ENCODE results near the gene COL16A1.

The COL16A1 gene

DNA sequence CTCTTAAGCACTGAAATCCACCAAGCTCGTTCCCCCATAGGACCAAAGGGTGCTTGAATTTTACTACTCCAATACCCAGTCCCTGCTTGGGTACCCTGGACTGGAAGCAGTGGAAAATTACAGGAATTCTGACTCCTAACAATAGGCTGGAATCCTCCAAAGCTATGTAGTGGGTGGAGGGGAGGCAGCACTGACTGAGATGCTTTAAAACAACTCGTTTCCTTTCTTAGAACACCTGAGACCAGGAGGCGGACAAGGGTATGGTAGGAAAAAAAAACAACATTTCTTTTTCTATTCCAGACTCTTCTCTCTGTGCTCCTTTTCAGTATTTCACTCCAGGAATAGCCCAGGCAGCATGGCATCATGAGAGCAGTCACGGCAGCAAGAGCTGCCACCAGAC lies 61.5 kb downstream of the COL16A1 start:
- TF ChIP-seq GATA2 (IDR thresholded peaks at IDR 0.05; ENCODE audit: low read depth, low read length) (no peak), GATA3 (IDR thresholded peaks at IDR 0.05; ENCODE audit: low read depth, low read length) (no peak)

DNA sequence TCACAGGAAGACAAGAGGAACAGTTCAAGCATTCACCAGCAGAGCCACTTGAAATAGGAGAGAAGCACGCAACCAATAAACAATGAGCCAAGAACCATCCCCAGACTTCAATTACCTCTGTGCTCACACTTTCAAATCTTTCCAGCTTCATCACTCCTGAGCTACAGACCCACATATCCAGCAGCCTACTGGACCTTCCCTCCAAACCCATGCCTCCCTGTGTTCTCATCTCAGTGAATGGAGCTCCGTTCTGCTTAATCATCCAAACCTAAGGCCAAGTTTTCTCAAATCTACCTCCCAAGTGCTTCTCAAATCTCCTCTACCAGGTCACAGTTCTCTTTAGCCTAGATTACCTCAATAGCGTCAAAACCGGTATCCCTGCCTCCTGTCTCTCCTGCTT lies 62.9 kb downstream of the COL16A1 start:
- TF ChIP-seq GATA2 (IDR thresholded peaks at IDR 0.05; ENCODE audit: low read depth, low read length) (no peak), GATA3 (IDR thresholded peaks at IDR 0.05; ENCODE audit: low read depth, low read length) (no peak)

DNA sequence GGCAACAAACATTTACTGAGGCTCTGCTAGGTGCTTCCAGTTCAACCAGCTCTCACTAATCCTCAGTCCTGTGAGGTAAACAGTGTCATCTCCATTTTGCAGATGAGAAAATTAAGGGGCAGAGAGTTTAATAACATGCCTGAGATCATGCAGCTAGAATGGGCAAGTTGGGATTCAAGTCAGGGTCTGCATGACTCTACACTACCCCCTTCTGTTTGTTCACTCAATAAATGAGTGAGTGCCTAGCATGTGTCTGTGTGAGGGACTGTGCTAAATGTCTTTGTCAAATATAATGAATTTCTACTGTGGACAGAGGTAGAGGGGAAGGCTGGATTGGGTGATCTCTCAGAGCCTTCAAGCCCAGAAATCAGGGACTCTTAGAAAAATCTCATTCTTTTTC lies 63.6 kb downstream of the COL16A1 start:
- TF ChIP-seq GATA3 (IDR thresholded peaks at IDR 0.05; ENCODE audit: low read depth, low read length) (no peak), GATA2 (IDR thresholded peaks at IDR 0.05; ENCODE audit: low read depth, low read length) (no peak)

DNA sequence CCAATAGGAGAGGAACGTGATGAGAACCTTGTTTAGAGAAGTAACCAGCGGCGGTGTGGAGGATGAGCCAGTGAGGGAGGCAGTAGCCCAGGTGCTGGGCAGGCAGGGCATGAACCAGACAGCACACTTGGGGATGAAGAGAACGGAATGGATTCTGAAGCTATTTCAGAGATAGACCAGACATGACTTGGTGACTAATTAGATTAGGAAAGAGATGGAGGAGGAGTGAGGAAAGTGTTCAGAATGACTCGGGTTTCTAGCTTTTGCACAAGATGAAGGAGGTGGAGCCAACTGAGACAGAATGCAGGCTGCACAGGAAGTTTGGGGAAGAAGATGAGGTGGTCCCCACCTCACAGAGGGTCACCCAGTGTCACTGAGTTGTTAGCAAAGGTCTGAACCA lies 64.3 kb downstream of the COL16A1 start:
- TF ChIP-seq GATA3 (IDR thresholded peaks at IDR 0.05; ENCODE audit: low read depth, low read length) (no peak), GATA2 (IDR thresholded peaks at IDR 0.05; ENCODE audit: low read depth, low read length) (no peak)

DNA sequence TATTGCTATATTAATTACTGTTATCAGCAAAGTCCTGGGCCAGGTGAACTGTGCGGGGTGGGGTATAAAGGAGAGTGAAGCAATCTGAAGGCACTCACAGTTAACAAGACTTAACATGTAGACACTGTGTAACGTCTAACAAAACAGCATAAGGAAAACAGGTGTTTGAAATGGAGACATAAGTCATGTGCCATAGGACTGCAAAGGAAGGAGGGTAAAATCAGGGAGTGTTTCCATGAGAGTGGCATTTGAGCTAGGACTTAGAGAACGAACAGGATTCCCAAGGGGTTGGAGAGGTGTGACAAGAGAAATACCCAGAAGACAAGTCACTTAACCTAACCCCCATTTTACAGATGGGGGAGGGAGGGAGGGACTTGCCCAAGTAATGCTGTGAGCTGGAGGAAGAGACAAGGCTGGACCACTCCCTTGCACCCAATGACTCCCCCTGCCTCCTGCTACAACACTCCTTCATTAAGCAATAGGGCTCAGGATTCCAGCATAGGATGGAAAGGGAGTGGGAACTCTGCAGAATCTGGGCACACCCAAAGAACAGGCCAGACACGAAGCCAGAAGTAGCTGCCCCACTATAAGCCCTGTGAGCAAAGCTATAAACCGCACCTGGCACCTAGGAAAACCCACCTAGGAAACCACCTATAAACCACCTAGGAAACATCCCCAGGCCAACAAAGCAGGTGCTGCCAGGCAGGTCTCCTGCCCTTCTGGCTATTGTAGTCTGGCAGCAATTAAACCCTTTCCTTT lies 65.7 kb downstream of the COL16A1 start:
- no peak for TF ChIP-seq GATA3 (IDR thresholded peaks at IDR 0.05; ENCODE audit: low read depth, low read length)
- no peak for TF ChIP-seq GATA2 (IDR thresholded peaks at IDR 0.05; ENCODE audit: low read depth, low read length)

DNA sequence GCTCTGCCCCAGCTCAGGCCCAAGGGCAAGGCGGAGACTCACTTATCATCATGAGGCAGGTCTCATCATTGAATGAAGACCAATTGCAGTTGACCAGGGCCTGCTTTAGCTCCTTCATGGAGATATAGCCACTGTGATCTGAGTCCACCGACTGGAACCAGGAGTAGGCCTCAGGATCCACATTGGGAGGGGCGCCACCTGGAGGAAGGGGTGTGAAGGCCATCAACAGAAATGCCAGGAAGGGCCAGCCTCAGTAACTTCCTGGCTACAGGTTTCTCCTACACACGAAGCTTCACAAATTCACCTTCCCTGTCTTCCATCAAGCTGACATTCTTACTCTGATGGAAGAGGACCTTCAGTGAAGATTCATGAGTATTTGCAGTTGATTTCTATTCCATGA lies 70.7 kb downstream of the COL16A1 start:
- TF ChIP-seq GATA3 (IDR thresholded peaks at IDR 0.05; ENCODE audit: low read depth, low read length) (no peak), GATA2 (IDR thresholded peaks at IDR 0.05; ENCODE audit: low read depth, low read length) (no peak)

DNA sequence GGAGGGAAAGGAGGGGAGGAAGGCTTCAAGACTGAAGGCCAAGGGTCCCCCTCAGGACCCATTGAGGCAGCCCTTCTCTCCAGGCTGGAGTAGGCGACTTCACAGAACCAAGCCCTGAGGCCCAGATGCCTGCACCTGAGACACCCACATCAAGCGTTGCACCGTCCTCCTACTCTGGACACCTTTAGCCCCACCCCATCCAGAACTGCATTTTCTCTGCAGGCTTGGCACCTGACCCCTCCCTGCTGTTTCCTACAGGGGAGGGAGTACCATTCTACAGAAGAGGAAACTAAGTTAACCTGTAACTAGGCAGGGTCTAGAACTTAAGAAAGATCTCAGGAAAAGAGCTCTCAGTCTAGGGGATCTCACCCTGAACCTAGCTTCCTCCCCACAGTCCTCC lies 71.2 kb downstream of the COL16A1 start:
- TF ChIP-seq GATA3 (IDR thresholded peaks at IDR 0.05; ENCODE audit: low read depth, low read length) (no peak), GATA2 (IDR thresholded peaks at IDR 0.05; ENCODE audit: low read depth, low read length) (no peak)

DNA sequence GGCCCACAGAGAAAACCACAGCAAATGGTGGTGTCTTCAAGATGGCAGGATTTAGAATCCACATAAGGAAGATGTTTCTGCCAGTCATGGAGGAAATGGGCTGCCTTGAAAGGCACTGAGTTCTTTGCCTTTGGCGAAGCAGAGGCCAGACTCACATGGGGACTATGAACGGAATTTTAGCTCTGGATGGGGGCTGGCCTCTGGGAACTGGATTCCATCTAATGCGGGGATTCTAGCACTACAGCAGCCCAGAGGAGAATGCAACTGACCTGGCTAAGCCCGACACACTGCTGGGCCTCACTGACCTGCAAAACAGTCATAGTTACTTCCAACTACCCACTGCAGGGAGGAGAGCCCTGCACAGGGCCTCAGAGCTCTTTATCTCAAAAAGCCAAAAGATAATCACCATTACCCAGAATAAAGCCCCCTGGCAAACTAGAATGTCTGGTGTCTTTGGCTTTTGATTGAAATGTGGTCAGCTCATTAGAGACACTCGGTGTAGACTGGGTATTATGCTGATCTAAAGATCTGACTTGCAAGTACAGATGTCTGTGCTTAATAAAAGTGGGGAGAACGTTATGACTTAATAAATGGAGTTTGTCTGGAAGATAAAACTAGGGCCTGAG lies 74.8 kb downstream of the COL16A1 start:
- TF ChIP-seq GATA3 (IDR thresholded peaks at IDR 0.05; ENCODE audit: low read depth, low read length), result peak; percentile 93; the same call in 1 of the 2 replicates
- peak; percentile 96 for TF ChIP-seq GATA2 (IDR thresholded peaks at IDR 0.05; ENCODE audit: low read depth, low read length)

DNA sequence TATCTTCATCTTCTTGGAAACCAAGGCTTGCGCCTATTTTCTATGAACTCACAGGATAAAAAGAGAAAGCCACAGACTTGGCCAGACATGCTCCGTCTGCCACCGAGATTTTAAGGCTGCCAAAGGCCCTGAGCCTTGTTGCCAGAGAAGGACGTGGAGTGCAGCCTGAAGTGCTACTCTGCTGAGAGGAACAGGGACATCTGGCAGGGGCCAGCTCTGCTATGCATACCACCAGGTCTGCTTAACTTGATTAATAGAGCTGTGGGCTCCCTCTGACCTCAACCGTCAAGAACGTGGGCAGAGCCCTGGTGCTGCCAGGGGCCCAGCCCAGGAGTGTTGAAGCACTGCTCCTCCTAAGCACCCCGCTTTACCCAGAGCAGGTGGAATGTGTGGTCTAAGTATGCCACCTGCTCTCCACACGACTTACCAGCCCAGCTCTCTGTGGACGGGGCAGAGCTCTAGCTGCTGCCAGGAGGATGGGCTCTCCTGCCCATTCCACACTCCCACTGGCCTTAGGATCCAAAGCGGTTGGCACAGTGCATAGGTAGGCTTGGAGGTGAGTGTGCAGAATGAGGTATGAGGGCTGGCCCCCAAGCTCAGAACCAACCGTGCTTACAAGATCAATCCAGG lies 75.8 kb downstream of the COL16A1 start:
- no peak for TF ChIP-seq GATA3 (IDR thresholded peaks at IDR 0.05; ENCODE audit: low read depth, low read length)
- 0 out of 2 replicates have a peak, but pooled peaks have one; percentile 18 for TF ChIP-seq GATA2 (IDR thresholded peaks at IDR 0.05; ENCODE audit: low read depth, low read length)

DNA sequence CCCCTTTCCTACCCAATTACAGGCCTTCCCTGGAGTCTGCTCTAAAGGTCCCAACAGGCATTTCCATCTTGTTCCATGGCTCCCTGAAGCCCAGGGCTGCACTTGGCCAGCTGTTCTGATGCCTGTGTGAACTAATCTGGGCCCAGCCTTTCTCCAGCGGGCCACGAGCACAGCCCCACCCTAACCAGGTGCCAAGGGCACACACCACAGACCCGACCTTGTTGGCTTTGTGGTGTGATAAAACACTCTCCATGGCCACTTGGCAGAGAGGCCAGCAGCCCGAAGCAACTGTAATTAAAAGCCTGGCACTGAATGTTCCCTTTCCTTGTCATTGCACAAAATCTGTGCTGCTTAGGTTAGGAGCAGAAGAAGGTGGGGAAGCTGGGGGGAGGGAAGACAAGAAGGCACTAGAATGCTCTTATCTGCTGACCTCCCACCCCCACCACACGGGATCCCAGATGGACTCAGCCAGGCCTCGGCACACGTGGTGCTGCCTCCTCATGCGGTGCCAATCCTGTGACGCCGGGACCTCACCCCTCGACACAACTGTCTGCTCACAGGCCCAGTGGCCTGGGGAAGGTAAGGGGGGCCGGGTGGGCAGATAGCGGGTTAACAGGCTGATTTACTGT lies 76.4 kb downstream of the COL16A1 start:
- no peak for TF ChIP-seq GATA3 (IDR thresholded peaks at IDR 0.05; ENCODE audit: low read depth, low read length)
- peak; percentile 86 for TF ChIP-seq GATA2 (IDR thresholded peaks at IDR 0.05; ENCODE audit: low read depth, low read length)

DNA sequence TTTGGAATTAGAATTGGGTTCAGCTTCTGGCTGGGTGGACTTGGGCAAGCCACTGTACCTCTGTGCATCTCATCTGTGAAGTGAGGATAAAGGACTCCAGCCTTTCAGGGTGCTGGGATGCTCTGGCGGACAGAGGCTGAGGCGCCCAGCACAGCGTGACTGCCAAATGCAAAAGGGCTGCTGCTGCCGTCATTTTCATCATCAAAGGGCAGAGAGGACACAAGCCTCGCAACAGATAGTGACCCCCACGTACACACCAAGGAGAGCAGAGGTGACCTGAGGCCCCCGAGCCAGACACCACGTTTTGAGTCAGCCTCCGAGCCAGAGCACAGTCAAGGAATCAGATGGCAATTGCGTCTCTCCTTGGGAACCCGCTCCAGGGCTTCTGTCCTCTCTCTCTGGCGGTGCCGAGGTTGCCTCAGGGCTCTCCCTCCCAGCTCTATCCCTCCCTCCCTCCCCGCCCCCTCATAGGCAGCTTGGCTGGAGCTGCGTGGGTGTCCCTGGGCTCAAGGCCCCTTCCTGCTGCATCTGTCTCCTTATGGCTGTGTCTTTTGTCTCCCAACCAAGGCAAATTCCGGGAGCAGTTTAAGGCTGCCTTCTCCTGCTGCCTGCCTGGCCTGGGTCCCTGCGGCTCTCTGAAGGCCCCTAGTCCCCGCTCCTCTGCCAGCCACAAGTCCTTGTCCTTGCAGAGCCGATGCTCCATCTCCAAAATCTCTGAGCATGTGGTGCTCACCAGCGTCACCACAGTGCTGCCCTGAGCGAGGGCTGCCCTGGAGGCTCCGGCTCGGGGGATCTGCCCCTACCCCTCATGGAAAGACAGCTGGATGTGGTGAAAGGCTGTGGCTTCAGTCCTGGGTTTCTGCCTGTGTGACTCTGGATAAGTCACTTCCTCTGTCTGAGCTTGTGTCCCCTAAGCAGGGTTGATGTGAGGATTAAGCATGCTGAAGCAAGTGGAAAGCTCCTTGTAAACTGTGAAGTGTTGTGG lies 77.3 kb downstream of the COL16A1 start:
- TF ChIP-seq GATA2 (IDR thresholded peaks at IDR 0.05; ENCODE audit: low read depth, low read length) (no peak), GATA3 (IDR thresholded peaks at IDR 0.05; ENCODE audit: low read depth, low read length) (no peak)

DNA sequence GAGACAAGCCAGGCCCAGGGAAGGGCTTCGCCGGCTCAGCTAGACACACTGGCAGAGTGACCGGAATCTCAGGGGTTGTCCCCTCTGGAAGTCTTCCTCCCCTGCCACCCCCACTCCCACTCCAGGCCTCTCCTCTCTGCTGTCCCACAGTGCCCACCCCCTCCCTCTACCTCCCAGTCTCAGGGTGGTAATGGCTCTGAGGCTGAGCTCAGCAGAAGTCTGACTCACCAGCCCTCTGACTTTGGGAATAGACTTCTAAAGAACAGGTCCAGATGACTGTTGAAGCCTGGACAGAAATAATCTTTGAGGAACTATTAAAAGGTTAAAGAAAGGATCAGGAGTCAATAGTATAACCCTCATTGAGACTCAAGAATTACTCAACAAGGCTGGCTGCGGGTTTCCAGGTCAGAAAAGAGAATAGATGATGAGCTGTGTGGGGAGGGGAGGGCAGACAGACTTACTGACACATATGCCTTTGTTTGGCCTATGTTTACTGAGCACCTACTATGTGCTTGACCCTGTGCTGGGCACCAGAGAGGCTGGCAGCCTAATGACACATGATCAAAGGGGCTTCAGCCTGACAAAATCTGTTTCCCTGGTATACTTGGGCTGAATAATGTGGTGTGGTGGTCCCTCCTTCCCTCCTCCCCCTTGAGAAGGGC lies 78.1 kb downstream of the COL16A1 start:
- no peak for TF ChIP-seq GATA3 (IDR thresholded peaks at IDR 0.05; ENCODE audit: low read depth, low read length)
- no peak for TF ChIP-seq GATA2 (IDR thresholded peaks at IDR 0.05; ENCODE audit: low read depth, low read length)

All from SH-SY5Y (cell line).